Colonic mucosa (tissue), 4 donors: ENCODE results near the gene HERC2. TPM values are rescaled to one million over a fixed set of nuclear protein-coding genes. Genes with fewer than 3 reads are reported as not detected.
"Not testable (repeated sequence)": the region's sequence is repeated elsewhere in the genome, so short reads cannot be mapped to it uniquely, and the experiment has no call there.

ENCODE experiments used
- DNase-seq: peaks from one replicate; pipeline ENCODE4 v3.0.0-alpha.2; 2020
- H3K27ac ChIP-seq: fragments of 200-600 bp; one replicate; pipeline ENCODE4 v1.8.0; 2021
- H3K27me3 ChIP-seq: fragments of 200-600 bp; one replicate; pipeline ENCODE4 v1.8.0; 2021
- H3K36me3 ChIP-seq: fragments of 200-600 bp; one replicate; pipeline ENCODE4 v1.8.0; 2021
- H3K4me1 ChIP-seq: fragments of 200-600 bp; one replicate; pipeline ENCODE4 v1.8.0; 2021; ENCODE audit warnings: mild to moderate bottlenecking
- H3K4me3 ChIP-seq: fragments of 200-600 bp; one replicate; pipeline ENCODE4 v1.8.0; 2021
- H3K9ac ChIP-seq, 2 donors: one replicate each; pipeline ENCODE4 v1.7.0; 2013; ENCODE audit warnings: control low read depth in 2 of 2, low read depth in 2 of 2, low read length in 2 of 2
- H3K9me3 ChIP-seq: fragments of 200-600 bp; one replicate; pipeline ENCODE4 v1.8.0; 2021
- intact Hi-C: fragments of 100-400 bp; cut with DNase I; formaldehyde crosslinking; loops from one replicate; pipeline ENCODE4 v1.14.1; 2022
- total RNA-seq, 2 donors: library from RNA; stranded (reverse); fragmentation: NEBNext Ultra II Directional in 1 of 2; extraction: Animal tissue kit (Norgen Biotek cat#: 25700) in 1 of 2; gene quantifications; one replicate each; pipeline ENCODE4 v1.2.1, GENCODE V29; 2021
- donor health status: healthy.
- donor health status: DM: no; HTN: no; CAD: no.
- donor health status: DM: no; HTN: no; CAD: no.

HERC2 gene
- total RNA-seq, result 10 to 100 TPM; 50.8 to 71.2 TPM

- H3K4me3 ChIP-seq, result peak within 1 kb of the TSS; percentile 20
- intact Hi-C loops, H3K27ac ChIP-seq, H3K36me3 ChIP-seq, H3K27me3 ChIP-seq, H3K4me1 ChIP-seq, H3K9me3 ChIP-seq, DNase-seq, H3K9ac ChIP-seq: not testable (repeated sequence)
Observed at GRCh38 chr15:28322129-28322588, at the start of gene HERC2. HERC2 (minus strand) TSS chr15:28322179; CDS start chr15:28321433, 746 bp downstream.

DNA sequence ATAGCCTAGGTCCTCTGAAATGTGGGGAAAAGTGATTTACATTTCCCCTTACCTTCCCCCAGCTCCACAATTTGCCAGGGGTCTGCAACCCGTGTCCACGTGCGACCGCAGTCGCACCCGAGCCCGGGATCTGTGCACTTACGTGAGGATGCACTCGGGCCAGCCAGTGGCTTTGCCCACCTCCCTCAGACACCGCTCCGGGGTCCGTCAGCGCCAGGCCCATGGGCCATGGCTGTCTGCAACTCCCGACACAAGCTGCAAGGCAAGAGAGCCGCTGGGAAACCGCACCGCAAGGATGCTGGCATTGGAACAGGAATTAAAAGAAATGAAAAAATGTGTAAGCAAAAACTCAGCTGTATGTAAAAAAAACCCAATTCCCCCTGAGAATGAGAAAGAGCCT, 43.5 kb upstream of the HERC2 start:
- DNase-seq, H3K27ac ChIP-seq, intact Hi-C loops: not testable (repeated sequence)

GRCh38 chr15:28357984-28358383, 36.0 kb upstream of the HERC2 start, which contains the start of gene GOLGA6L24:
GOLGA6L24 (minus strand) TSS chr15:28358084; CDS start chr15:28358023, 61 bp downstream.
- intact Hi-C loops, H3K36me3 ChIP-seq: not testable (repeated sequence)

More for the DNA sequence above, 43.5 kb upstream of the HERC2 start:
- H3K4me3 ChIP-seq, H3K9me3 ChIP-seq, H3K36me3 ChIP-seq, H3K27me3 ChIP-seq, H3K4me1 ChIP-seq, H3K9ac ChIP-seq: not testable (repeated sequence)

DNA sequence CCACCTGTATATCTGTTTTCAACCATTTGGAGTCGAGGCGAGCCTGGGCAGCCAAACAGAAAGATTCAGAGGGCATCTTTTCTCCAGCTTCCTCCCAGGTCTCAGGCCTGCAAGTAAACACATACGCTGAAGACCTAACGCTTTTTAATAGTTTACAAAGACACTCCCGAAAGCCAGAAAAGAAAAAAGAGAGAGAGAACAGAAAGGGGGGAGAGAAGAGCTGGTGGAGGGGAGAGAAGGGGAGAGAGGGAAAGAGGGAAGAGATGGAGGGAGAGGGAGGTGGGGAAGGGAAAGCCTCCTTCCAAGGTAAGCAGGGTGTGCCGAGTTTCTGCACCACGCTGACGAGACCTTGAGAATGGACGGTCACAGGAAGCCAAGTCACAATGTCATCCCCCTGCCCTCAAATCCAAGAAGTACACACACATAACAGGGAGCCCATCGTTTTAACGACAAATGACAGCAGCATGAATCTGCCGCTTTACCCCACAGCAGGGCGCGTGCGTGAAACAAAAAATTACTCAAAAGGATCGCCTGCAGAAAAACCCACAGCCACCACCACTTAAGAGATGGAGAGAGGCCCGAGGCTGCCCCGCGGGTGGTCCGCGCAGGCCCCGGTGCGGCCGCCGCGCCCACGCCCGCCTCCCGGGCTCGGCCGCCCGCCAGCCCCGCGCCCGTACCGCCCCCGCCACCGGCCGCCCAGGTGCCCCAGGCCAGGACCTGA, 461 bp downstream of the HERC2 start:
- H3K9me3 ChIP-seq, H3K27me3 ChIP-seq, H3K4me1 ChIP-seq, H3K9ac ChIP-seq, intact Hi-C loops, H3K27ac ChIP-seq, H3K36me3 ChIP-seq: not testable (repeated sequence)
- H3K4me3 ChIP-seq, result peak overlapping the region; percentile 20
- peak; percentile 17 for DNase-seq

More at GRCh38 chr15:28357984-28358383, 36.0 kb upstream of the HERC2 start, which contains the start of gene GOLGA6L24:
- H3K27ac ChIP-seq, H3K27me3 ChIP-seq, H3K4me3 ChIP-seq, H3K9ac ChIP-seq, DNase-seq, H3K9me3 ChIP-seq, H3K4me1 ChIP-seq: not testable (repeated sequence)

- H3K4me3 ChIP-seq, H3K27me3 ChIP-seq, intact Hi-C loops, H3K27ac ChIP-seq, H3K36me3 ChIP-seq, H3K9me3 ChIP-seq, DNase-seq, H3K9ac ChIP-seq, H3K4me1 ChIP-seq: not testable (repeated sequence)
Observed at GRCh38 chr15:28319725-28320124, 2.3 kb downstream of the HERC2 start.

DNA sequence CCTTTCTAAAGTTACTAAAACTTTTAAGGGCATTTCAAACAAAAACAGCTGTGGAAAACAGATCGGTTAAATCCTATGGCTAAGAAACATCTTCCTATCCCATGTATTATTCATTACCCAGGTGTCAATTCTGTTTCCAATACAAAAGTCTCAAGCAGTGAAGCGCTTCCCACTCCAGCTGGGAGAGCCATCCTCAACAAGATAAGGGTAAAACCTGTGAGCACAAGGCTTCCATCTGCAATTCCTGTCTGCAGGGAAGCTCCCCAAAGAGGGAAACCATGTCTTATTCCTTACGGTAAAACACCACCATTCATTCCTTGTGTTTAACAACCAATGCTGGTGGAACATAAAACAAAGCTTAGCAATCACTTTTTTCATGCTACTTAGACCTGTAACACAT, 3.2 kb downstream of the HERC2 start:
- H3K4me3 ChIP-seq, intact Hi-C loops, H3K27me3 ChIP-seq, H3K27ac ChIP-seq, H3K9me3 ChIP-seq, H3K4me1 ChIP-seq, DNase-seq, H3K9ac ChIP-seq, H3K36me3 ChIP-seq: not testable (repeated sequence)

GRCh38 chr15:28318122-28318521, 3.9 kb downstream of the HERC2 start:
- DNase-seq, H3K36me3 ChIP-seq, H3K27me3 ChIP-seq, H3K27ac ChIP-seq, H3K9me3 ChIP-seq, H3K4me3 ChIP-seq, H3K9ac ChIP-seq, intact Hi-C loops, H3K4me1 ChIP-seq: not testable (repeated sequence)

DNA sequence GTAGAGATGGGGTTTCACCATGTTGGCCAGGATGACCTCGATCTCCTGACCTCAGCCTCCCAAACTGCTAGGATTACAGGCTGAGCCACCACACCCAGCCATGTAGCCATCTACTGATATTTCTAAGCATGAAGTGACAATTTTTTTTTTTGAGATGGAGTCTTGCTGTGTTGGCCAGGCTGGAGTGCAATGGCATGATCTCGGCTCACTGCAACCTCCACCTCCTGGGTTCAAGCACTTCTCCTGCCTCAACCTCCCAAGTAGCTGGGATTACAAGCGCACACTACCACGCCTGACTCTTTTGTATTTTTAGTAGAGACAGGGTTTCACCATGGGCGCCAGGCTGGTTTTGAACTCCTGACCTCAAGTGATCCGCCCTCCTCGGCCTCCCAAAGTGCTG, 5.0 kb downstream of the HERC2 start:
- intact Hi-C loops, H3K9ac ChIP-seq, H3K4me3 ChIP-seq, H3K27me3 ChIP-seq, H3K36me3 ChIP-seq, H3K27ac ChIP-seq, DNase-seq, H3K4me1 ChIP-seq, H3K9me3 ChIP-seq: not testable (repeated sequence)

GRCh38 chr15:28310454-28310853, 11.5 kb downstream of the HERC2 start:
- H3K4me1 ChIP-seq, intact Hi-C loops, DNase-seq, H3K4me3 ChIP-seq, H3K27me3 ChIP-seq, H3K9ac ChIP-seq, H3K36me3 ChIP-seq, H3K27ac ChIP-seq, H3K9me3 ChIP-seq: not testable (repeated sequence)

DNA sequence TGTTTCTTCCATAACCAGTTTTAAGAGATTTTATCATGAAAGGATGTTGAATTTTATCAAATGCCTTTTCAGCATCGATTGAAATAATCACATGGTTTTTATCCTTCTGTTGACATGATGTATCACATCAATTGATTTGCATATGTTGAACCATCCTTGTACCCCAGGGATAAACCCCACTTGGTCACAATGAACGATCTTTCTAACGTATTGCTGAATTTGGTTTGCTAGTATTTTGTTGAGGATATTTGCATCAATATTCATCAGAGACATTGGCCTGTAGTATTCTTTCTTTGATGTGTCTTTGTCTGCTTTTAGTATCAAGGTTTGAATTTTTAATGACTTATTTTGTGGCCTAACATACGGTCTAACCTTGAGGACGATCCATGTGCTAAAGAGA, 13.3 kb downstream of the HERC2 start:
- H3K9ac ChIP-seq, H3K9me3 ChIP-seq: not testable (repeated sequence)

GRCh38 chr15:28305700-28306099, 16.3 kb downstream of the HERC2 start:
- intact Hi-C loops, H3K9ac ChIP-seq, H3K36me3 ChIP-seq, DNase-seq, H3K9me3 ChIP-seq, H3K27ac ChIP-seq, H3K27me3 ChIP-seq, H3K4me1 ChIP-seq, H3K4me3 ChIP-seq: not testable (repeated sequence)

More for the DNA sequence above, 13.3 kb downstream of the HERC2 start:
- H3K27me3 ChIP-seq, DNase-seq, intact Hi-C loops, H3K4me1 ChIP-seq, H3K27ac ChIP-seq, H3K4me3 ChIP-seq, H3K36me3 ChIP-seq: not testable (repeated sequence)

GRCh38 chr15:28297434-28297833, 24.5 kb downstream of the HERC2 start:
- H3K27me3 ChIP-seq, H3K36me3 ChIP-seq, H3K9ac ChIP-seq, H3K27ac ChIP-seq, H3K4me3 ChIP-seq, H3K9me3 ChIP-seq, DNase-seq, intact Hi-C loops, H3K4me1 ChIP-seq: not testable (repeated sequence)

DNA sequence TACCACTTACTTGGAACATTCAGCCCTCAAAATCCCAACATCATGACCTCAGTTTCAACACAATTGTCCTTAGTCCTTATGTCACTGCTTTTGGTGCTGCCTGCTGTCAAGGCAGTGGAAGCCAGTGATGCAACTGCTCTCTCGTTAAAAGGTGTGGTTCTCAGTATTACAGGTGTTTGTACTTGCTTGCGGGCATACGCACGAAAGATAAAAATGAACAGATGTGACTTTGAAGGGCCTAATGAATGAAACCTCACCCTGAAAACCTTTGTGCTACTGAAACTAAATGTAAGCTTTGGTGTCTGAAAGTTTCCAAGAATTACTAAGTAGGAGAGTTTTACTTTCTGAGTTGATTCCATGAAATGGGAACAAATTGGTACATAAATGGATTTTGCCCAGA, 25.2 kb downstream of the HERC2 start:
- H3K9ac ChIP-seq, DNase-seq, H3K27ac ChIP-seq, H3K4me1 ChIP-seq, H3K36me3 ChIP-seq, intact Hi-C loops, H3K27me3 ChIP-seq, H3K4me3 ChIP-seq, H3K9me3 ChIP-seq: not testable (repeated sequence)

DNA sequence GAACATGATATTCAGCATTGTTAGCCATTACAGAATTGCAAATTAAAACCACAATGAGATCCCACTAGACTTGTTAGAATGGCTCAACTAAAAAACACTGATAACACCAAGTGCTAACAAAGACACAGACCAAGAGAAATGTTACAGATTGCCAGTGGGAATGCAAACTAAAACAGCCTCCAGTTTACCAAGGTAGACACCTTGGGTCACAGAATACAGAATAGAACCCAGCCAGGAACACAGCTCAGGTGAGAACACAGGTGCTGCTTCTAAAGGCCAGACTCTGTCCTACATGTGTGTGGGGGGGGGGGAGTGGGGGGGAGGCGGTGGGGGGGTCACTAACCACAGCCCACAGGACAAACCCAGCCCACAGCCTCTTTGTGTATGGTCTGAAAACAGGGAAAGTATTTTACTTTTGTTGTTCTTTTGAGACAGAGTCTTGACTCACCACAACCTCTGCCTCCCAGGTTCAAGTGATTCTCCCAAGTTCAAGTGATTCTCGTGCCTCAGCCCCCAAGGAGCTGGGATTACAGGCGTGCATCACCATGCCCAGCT, 26.9 kb downstream of the HERC2 start:
- H3K36me3 ChIP-seq, H3K9ac ChIP-seq, H3K4me3 ChIP-seq, H3K27ac ChIP-seq, intact Hi-C loops, H3K4me1 ChIP-seq, DNase-seq, H3K9me3 ChIP-seq, H3K27me3 ChIP-seq: not testable (repeated sequence)
